K562 (cell line): ENCODE data around the gene KBTBD2. TPM values are rescaled to one million over a fixed set of nuclear protein-coding genes. Genes with fewer than 3 reads are reported as not detected.

Experiments
- ATAC-seq: fragments of 200-7000 bp; cut with Tn5 transposase; 3 replicates; pipeline ENCODE4 v1.9.1; 2020; ENCODE audit warnings: moderate library complexity
- BruUV-seq: library from RNA; stranded (reverse); fragments of 400-500 nt; replicated peaks from 2 replicates; lab custom pipeline; 2021; lab: Mats Ljungman, UMichigan
- CTCF ChIA-PET: fragments of 300-600 bp; formaldehyde crosslinking; extraction: SDS; loops from one replicate; lab custom pipeline; 2021; ENCODE audit warnings: low intra/inter-chr PET ratio; lab: Yijun Ruan, JAX
- POLR2A ChIA-PET: fragments of 300-600, 350-650 bp; sonication (Branson Sonifier 250); formaldehyde crosslinking; extraction: SDS; loops from one replicate; lab custom pipeline; 2021; ENCODE audit warnings: antibody characterized with exemption, inconsistent platforms; lab: Yijun Ruan, JAX
- DNase-seq, 4 experiments: peaks; one replicate each; pipeline versions ENCODE4 v3.0.0 to v3.0.0-alpha.2; 2011 to 2018; ENCODE audit warnings: low spot score in 3 of 4, mixed read lengths in 3 of 4; ENCODE audit errors: extremely low read depth in 1 of 4
- FAIRE-seq: peaks from 2 replicates; lab custom pipeline; 2011; peaks lifted over from hg19 to GRCh38; lab: Jason Lieb, UNC
- H2AFZ ChIP-seq: 2 replicates; pipeline ENCODE4 v1.6.0; 2011; ENCODE audit warnings: low read depth, low read length, control low read depth, inconsistent platforms
- H3K27ac ChIP-seq: fragments of 200-600 bp; 3 replicates; pipeline ENCODE4 v1.8.0; 2011; ENCODE audit warnings: low read depth, mild to moderate bottlenecking, control low read depth, inconsistent platforms, low read length, moderate library complexity, mixed read lengths; ENCODE audit errors: extremely low read depth
- H3K27me3 ChIP-seq, 2 experiments: fragments of 300-600 bp in 1 of 2; 2 replicates in 1 of 2; 3 replicates in 1 of 2; pipeline versions ENCODE4 v1.6.0 to v1.8.0; 2011; ENCODE audit warnings: inconsistent platforms in 2 of 2, low read length in 2 of 2, mild to moderate bottlenecking in 1 of 2, mixed read lengths in 1 of 2, moderate library complexity in 1 of 2; ENCODE audit not compliant: control insufficient read depth in 2 of 2, insufficient read depth in 2 of 2
- H3K36me3 ChIP-seq: fragments of 300-600 bp; 3 replicates; pipeline ENCODE4 v1.8.0; 2011; ENCODE audit warnings: mild to moderate bottlenecking, low read length, inconsistent platforms; ENCODE audit not compliant: control insufficient read depth, insufficient read depth
- H3K4me1 ChIP-seq, 2 experiments: fragments of 200-600 bp in 1 of 2; replicated peaks in 1 of 2; 2 replicates in 1 of 2; 3 replicates in 1 of 2; pipeline versions ENCODE4 v1.5.1 to v1.8.0; 2011; ENCODE audit warnings: inconsistent platforms in 2 of 2, low read length in 2 of 2, mild to moderate bottlenecking in 1 of 2, mixed read lengths in 1 of 2, moderate library complexity in 1 of 2; ENCODE audit not compliant: control insufficient read depth in 2 of 2, insufficient read depth in 2 of 2
- H3K4me2 ChIP-seq: 2 replicates; pipeline ENCODE4 v1.6.1; 2011; ENCODE audit warnings: low read length, control low read depth, inconsistent platforms, mixed read lengths; ENCODE audit not compliant: insufficient read depth
- H3K4me3 ChIP-seq: fragments of 200-600 bp; sonication (generic), shearing (Covaris generic); 2 replicates; pipeline ENCODE4 v1.5.1; 2016; ENCODE audit warnings: control low read depth, inconsistent platforms
- H3K79me2 ChIP-seq: fragments of 200-600 bp; 3 replicates; pipeline ENCODE4 v1.8.0; 2011; ENCODE audit warnings: low read length, inconsistent platforms; ENCODE audit not compliant: control insufficient read depth, insufficient read depth
- H3K9ac ChIP-seq, 2 experiments: 2 replicates each; pipeline versions ENCODE4 v1.6.0 to v1.6.1; 2011; ENCODE audit warnings: low read depth in 2 of 2, low read length in 2 of 2, control low read depth in 1 of 2, inconsistent platforms in 1 of 2, mild to moderate bottlenecking in 1 of 2, mixed read lengths in 1 of 2; ENCODE audit not compliant: insufficient read depth in 1 of 2
- H3K9me1 ChIP-seq: one replicate; pipeline ENCODE4 v1.6.0; 2011; ENCODE audit warnings: inconsistent platforms, mild to moderate bottlenecking, low read length, moderate library complexity; ENCODE audit not compliant: control insufficient read depth, insufficient read depth
- H3K9me3 ChIP-seq: replicated peaks from 2 replicates; pipeline ENCODE4 v1.5.1; 2011; ENCODE audit warnings: low read depth, low read length, inconsistent platforms; ENCODE audit not compliant: control insufficient read depth, insufficient read depth
- H4K20me1 ChIP-seq: replicated peaks from 2 replicates; pipeline ENCODE4 v1.6.1; 2011; ENCODE audit warnings: low read length, inconsistent platforms, mixed read lengths; ENCODE audit not compliant: control insufficient read depth, insufficient read depth
- CBX3 ChIP-seq, 2 experiments: IDR thresholded peaks; 1 replicate in 1 of 2; 2 replicates in 1 of 2; pipeline ENCODE4 v1.6.1; 2012; ENCODE audit warnings: inconsistent platforms in 2 of 2, low read length in 2 of 2, borderline replicate concordance in 1 of 2, control low read depth in 1 of 2
- GABPB2 ChIP-seq: fragments of 250-450 bp; sonication (Bioruptor Pico); conservative IDR thresholded peaks from 2 replicates; pipeline ENCODE4 v1.5.1; 2021; ENCODE audit warnings: mild to moderate bottlenecking
- HIVEP1 ChIP-seq: fragments of 250-450 bp; sonication (Bioruptor Pico); IDR thresholded peaks from 2 replicates; pipeline ENCODE4 v1.4.0; 2020; ENCODE audit warnings: mild to moderate bottlenecking
- KLF16 ChIP-seq: IDR thresholded peaks from 2 replicates; pipeline ENCODE4 v1.6.1; 2016; ENCODE audit warnings: antibody characterized with exemption
- MAFF ChIP-seq: IDR thresholded peaks from 2 replicates; pipeline ENCODE4 v1.6.1; 2012; ENCODE audit warnings: low read length, improper control_type of control experiment
- MYNN ChIP-seq, 2 experiments: sonication (generic); formaldehyde crosslinking in 1 of 2; IDR thresholded peaks; 2 replicates each; pipeline versions ENCODE4 v1.5.0 to v1.6.1; 2016 to 2020; ENCODE audit warnings: antibody characterized with exemption in 1 of 2, missing genetic modification reagents in 1 of 2
- NFE2 ChIP-seq: IDR thresholded peaks from 2 replicates; pipeline ENCODE4 v1.6.1; 2014; ENCODE audit warnings: antibody characterized with exemption, low read depth
- NFYB ChIP-seq: IDR thresholded peaks from 2 replicates; pipeline ENCODE4 v1.6.1; 2011; ENCODE audit warnings: mild to moderate bottlenecking, moderate library complexity; ENCODE audit not compliant: insufficient read length; ENCODE audit errors: extremely low read depth
- NUFIP1 ChIP-seq: fragments of 450-650 bp; IDR thresholded peaks from 2 replicates; pipeline ENCODE4 v1.6.1; 2018; ENCODE audit not compliant: partially characterized antibody
- PHF8 ChIP-seq: fragments of 200-600 bp; sonication (generic); IDR thresholded peaks from 2 replicates; pipeline ENCODE4 v1.6.1; 2012; ENCODE audit warnings: mixed run types, mild to moderate bottlenecking, inconsistent platforms, low read length, moderate library complexity, borderline replicate concordance
- RBM15 ChIP-seq: fragments of 200-400 bp; formaldehyde crosslinking; IDR thresholded peaks from 2 replicates; pipeline ENCODE4 v1.6.1; 2018; ENCODE audit warnings: mild to moderate bottlenecking, low read length, moderate library complexity; ENCODE audit not compliant: insufficient read depth
- RFX1 ChIP-seq: fragments of 450-650 bp; IDR thresholded peaks from 2 replicates; pipeline ENCODE4 v1.6.1; 2016; ENCODE audit warnings: mild to moderate bottlenecking, moderate library complexity
- TAF9B ChIP-seq: fragments of 450-650 bp; IDR thresholded peaks from 2 replicates; pipeline ENCODE4 v1.6.1; 2018; ENCODE audit warnings: mild to moderate bottlenecking; ENCODE audit not compliant: partially characterized antibody
- ZNF830 ChIP-seq: fragments of 250-450 bp; sonication (Bioruptor Pico); IDR thresholded peaks from 2 replicates; pipeline ENCODE4 v1.5.0; 2021; ENCODE audit warnings: mild to moderate bottlenecking
- WGBS: fragments of 100-300 bp; shearing (Covaris generic); methylation state at CpG from one replicate; pipeline ENCODE4 v1.1.6; 2016; ENCODE audit warnings: low coverage, mixed read lengths; ENCODE audit not compliant: insufficient coverage; ENCODE audit errors: missing lambda C conversion rate; 5-methylcytosine and 5-hydroxymethylcytosine counted together
- in situ Hi-C: fragments of 300-500 bp; cut with MboI; formaldehyde crosslinking; loops from 4 replicates; pipeline ENCODE4 v1.15.0; 2018; ENCODE audit warnings: inconsistent platforms, mixed read lengths
- intact Hi-C: fragments of 100-400 bp; cut with micrococcal nuclease; formaldehyde crosslinking; loops from 2 replicates; pipeline ENCODE4 v1.14.2; 2022
- polyA plus RNA-seq, 8 experiments: library from polyadenylated mRNA; depleted of rRNA in 4 of 8; stranded (reverse) in 5 of 8; unstranded in 3 of 8; fragments of >200 nt; fragmentation: Nextera tagmentation in 2 of 8; fragmentation: Illumina TruSeq in 1 of 8; extraction: Ambion mirVana in 2 of 8; extraction: Trizol in 1 of 8; gene quantifications; 2 replicates each; pipeline versions ENCODE4 v1.2.1 to v1.2.3, GENCODE V29; 2011 to 2014; ENCODE audit warnings: inconsistent platforms in 1 of 8, missing spikeins in 1 of 8
- total RNA-seq, 7 experiments: library from RNA; depleted of rRNA in 6 of 7; stranded (reverse); fragments of >200 nt in 6 of 7; fragmentation: Illumina TruSeq in 2 of 7; extraction: Trizol in 2 of 7; gene quantifications; 2 replicates each; pipeline versions ENCODE4 v1.2.1 to v1.2.3, GENCODE V29; 2011 to 2021; ENCODE audit warnings: low replicate concordance in 1 of 7
- TF ChIP-seq, protein P1 (sequence below): sonication (generic); formaldehyde crosslinking; IDR thresholded peaks from 2 replicates; pipeline ENCODE4 v1.8.0; 2022; ENCODE audit warnings: mild to moderate bottlenecking, missing genetic modification reagents, borderline replicate concordance
- TF ChIP-seq, protein P2 (sequence below): sonication (generic); IDR thresholded peaks from 2 replicates; pipeline ENCODE4 v1.6.1; 2016
- TF ChIP-seq, protein P3 (sequence below), 2 experiments: fragments of 450-650 bp in 1 of 2; sonication (generic) in 1 of 2; formaldehyde crosslinking in 1 of 2; IDR thresholded peaks in 1 of 2; conservative IDR thresholded peaks in 1 of 2; 2 replicates each; pipeline versions ENCODE4 v1.6.1 to v1.8.1; 2016 to 2023; ENCODE audit warnings: mild to moderate bottlenecking in 2 of 2, moderate library complexity in 2 of 2, inconsistent platforms in 1 of 2, missing genetic modification reagents in 1 of 2

Gene KBTBD2
- total and polyA plus RNA-seq, 9 of the 15 experiments (the other 6 are each of a cell fraction or from before 2014, with no cell fraction given), result 22.8 to 62.2 (median 30.8) TPM

DNA sequence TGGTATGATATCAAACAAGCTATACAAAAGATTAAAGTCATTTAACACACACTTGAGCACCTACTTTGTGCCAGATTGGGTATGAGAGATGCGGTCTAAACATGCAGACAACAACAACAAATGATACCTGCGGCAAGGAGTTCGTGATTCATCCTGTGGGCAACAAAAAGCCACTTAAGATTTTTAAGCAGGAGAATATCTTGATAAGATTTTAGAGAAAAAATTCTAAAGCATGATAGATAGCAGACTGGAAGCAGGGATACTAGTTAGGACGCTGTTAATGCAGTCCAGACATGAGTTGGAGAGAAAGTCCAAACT is 1.6 kb upstream of the KBTBD2 start (continued):
- TF ChIP-seq, protein P1, sequence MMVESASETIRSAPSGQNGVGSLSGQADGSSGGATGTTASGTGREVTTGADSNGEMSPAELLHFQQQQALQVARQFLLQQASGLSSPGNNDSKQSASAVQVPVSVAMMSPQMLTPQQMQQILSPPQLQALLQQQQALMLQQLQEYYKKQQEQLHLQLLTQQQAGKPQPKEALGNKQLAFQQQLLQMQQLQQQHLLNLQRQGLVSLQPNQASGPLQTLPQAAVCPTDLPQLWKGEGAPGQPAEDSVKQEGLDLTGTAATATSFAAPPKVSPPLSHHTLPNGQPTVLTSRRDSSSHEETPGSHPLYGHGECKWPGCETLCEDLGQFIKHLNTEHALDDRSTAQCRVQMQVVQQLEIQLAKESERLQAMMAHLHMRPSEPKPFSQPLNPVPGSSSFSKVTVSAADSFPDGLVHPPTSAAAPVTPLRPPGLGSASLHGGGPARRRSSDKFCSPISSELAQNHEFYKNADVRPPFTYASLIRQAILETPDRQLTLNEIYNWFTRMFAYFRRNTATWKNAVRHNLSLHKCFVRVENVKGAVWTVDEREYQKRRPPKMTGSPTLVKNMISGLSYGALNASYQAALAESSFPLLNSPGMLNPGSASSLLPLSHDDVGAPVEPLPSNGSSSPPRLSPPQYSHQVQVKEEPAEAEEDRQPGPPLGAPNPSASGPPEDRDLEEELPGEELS, result peak; percentile 45; the same call in 1 of the 2 replicates

DNA sequence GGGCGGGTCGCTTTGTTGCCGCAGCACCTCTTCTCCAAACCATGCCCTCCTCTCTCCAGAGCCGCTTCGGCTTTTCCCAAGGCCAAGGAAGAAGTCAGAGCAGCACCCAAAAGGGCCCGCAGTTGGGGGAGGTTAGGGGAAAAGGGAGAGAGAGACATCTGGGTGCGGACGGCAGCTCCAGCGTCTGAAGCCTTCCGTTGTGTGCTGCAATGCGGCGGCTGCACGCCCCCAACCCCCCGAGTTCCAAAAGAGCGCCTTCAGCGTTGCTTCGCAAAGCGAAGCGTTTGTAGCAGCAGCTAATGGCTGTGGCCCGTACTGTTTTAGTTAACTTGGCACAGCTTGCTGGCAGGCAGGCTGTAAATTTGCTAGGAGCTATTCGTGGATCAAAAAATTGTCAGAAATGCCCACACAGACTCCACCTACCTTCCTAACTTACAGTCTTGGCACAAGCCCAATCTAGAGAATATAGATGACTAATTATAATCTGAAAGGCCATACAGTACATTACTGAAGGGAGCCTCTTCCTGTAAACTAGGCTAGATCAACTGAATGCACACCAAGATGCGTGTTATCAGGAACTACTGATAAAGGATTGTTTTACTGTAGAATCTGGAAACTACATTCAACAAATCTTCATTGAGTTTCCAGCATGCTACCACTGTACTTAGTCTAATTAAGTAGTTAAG is 1.1 kb upstream of the KBTBD2 start:
- ATAC-seq (peak; percentile 4), FAIRE-seq (peak; percentile 61), DNase-seq (peak in 3 of 4 experiments; percentile 17 to 78 (median 46))
- Histone ChIP-seq H2AFZ (peak overlapping the region; percentile 73), H3K36me3 (peaks cover 6% of the 10 kb centered on the region; the same call in 2 of the 3 replicates), H3K9me3 (no peaks in the 10 kb centered on the region), H3K79me2 (peaks cover 34% of the 10 kb centered on the region), H3K27ac (peak overlapping the region; percentile 98), H3K4me3 (peak overlapping the region; percentile 49), H3K4me1 (peaks cover 24 to 31% of the 10 kb centered on the region in 2 experiments), H3K9ac (peak overlapping the region; percentile 94 to 96), H3K27me3 (no peaks in the 10 kb centered on the region), H3K9me1 (no peaks in the 10 kb centered on the region), H4K20me1 (0 out of 2 replicates have a peak, but pooled peaks cover 2% of the 10 kb centered on the region), H3K4me2 (peak overlapping the region; percentile 84)
- in situ Hi-C loops, result no loop called here
- intact Hi-C loops, result loop anchor here (1.0 to 5.0 kb wide), 3 partner anchors 13 to 400 kb away; partner anchors contain the start of gene LSM5
- ChIA-PET CTCF (no interaction called here), POLR2A (interaction anchor here (0.6 to 9.5 kb wide), 3 partner anchors 9 to 17 kb away, joined by 3 to 111 read pairs (median 5); no protein-coding TSS in a partner anchor)
- BruUV-seq, result TSS peak; percentile 97
- 0% methylated on average over 16 of the region's 22 CpGs for WGBS
- TF ChIP-seq NFE2 (no peak), MYNN (IDR thresholded peaks at IDR 0.05) (no peak), MYNN (CRISPR knock-in tag; IDR thresholded peaks at IDR 0.05) (no peak), GABPB2 (CRISPR knock-in tag) (no peak), MAFF (peak; percentile 32; the same call in 1 of the 2 replicates), NFYB (no peak), PHF8 (peak; percentile 6; the same call in 1 of the 2 replicates), RBM15 (no peak), RFX1 (no peak), CBX3 (IDR thresholded peaks at IDR 0.05; ENCODE audit: borderline replicate concordance in 1 of 2, low read length in 2 of 2) (no peak), TAF9B (peak; percentile 25), NUFIP1 (no peak), KLF16 (no peak), HIVEP1 (CRISPR knock-in tag) (no peak), ZNF830 (CRISPR knock-in tag) (no peak)
- TF ChIP-seq, protein P2, sequence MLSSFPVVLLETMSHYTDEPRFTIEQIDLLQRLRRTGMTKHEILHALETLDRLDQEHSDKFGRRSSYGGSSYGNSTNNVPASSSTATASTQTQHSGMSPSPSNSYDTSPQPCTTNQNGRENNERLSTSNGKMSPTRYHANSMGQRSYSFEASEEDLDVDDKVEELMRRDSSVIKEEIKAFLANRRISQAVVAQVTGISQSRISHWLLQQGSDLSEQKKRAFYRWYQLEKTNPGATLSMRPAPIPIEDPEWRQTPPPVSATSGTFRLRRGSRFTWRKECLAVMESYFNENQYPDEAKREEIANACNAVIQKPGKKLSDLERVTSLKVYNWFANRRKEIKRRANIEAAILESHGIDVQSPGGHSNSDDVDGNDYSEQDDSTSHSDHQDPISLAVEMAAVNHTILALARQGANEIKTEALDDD, result peak; percentile 93
- TF ChIP-seq, protein P3, sequence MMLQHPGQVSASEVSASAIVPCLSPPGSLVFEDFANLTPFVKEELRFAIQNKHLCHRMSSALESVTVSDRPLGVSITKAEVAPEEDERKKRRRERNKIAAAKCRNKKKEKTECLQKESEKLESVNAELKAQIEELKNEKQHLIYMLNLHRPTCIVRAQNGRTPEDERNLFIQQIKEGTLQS (IDR thresholded peaks at IDR 0.05), result peak; percentile 50
- TF ChIP-seq, protein P3 (CRISPR knock-in tag; conservative IDR thresholded peaks at IDR 0.05), result no peak
